ENCODE results near the gene FAM120A.

DNA sequence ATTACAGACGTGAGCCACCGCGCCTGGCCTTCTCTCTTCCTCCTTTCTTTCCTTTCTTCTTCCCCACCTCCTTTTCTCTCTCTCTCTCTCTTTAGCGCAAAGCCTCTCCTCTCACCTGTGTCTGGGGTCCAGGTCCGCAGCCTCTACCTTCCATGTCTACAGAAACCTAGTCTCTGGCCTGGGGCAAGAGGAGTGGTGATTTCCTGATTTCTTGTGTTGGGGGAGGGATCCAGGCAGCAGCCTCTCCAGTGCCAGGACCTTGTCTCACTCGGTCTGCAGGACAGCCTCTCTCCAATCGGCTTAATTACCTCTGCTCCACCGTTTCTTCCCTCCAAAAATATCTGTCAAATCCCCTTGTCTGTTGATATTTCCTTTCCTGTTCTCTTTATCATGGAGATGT is 16.1 kb upstream of the FAM120A start:
- TF ChIP-seq, protein P1, sequence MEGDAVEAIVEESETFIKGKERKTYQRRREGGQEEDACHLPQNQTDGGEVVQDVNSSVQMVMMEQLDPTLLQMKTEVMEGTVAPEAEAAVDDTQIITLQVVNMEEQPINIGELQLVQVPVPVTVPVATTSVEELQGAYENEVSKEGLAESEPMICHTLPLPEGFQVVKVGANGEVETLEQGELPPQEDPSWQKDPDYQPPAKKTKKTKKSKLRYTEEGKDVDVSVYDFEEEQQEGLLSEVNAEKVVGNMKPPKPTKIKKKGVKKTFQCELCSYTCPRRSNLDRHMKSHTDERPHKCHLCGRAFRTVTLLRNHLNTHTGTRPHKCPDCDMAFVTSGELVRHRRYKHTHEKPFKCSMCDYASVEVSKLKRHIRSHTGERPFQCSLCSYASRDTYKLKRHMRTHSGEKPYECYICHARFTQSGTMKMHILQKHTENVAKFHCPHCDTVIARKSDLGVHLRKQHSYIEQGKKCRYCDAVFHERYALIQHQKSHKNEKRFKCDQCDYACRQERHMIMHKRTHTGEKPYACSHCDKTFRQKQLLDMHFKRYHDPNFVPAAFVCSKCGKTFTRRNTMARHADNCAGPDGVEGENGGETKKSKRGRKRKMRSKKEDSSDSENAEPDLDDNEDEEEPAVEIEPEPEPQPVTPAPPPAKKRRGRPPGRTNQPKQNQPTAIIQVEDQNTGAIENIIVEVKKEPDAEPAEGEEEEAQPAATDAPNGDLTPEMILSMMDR (IDR thresholded peaks at IDR 0.05): no peak
- no peak for TF ChIP-seq POLR2A (IDR thresholded peaks at IDR 0.05)

Measured in prostate gland (tissue), 2 donors.